IPS DF 4.7 (cell line): Measurements from ENCODE around the gene ARHGAP33.
"Not testable (repeated sequence)": the region's sequence is repeated elsewhere in the genome, so short reads cannot be mapped to it uniquely, and the experiment has no call there.

ENCODE experiments used
- DNase-seq: peaks from one replicate; pipeline ENCODE4 v3.0.0-alpha.2; 2013; ENCODE audit warnings: low spot score; ENCODE audit errors: extremely low read depth

The ARHGAP33 gene

GRCh38 chr19:35790981-35791813, 15.8 kb downstream of the ARHGAP33 start:
- no peak for DNase-seq

- no peak for DNase-seq
Observed at GRCh38 chr19:35791814-35792279, 16.5 kb downstream of the ARHGAP33 start.

GRCh38 chr19:35792312-35792711, 16.9 kb downstream of the ARHGAP33 start:
- no peak for DNase-seq

- DNase-seq = no peak
Observed at GRCh38 chr19:35792888-35793287, 17.5 kb downstream of the ARHGAP33 start.

- DNase-seq = no peak
Observed at GRCh38 chr19:35793381-35794165, 18.2 kb downstream of the ARHGAP33 start.

GRCh38 chr19:35795564-35795963, 20.2 kb downstream of the ARHGAP33 start:
- not testable (repeated sequence) for DNase-seq

GRCh38 chr19:35796645-35797542, 21.5 kb downstream of the ARHGAP33 start:
- no peak for DNase-seq

GRCh38 chr19:35797663-35798062, 22.3 kb downstream of the ARHGAP33 start:
- DNase-seq = no peak

- no peak for DNase-seq
Observed at GRCh38 chr19:35801828-35802227, 26.5 kb downstream of the ARHGAP33 start.

GRCh38 chr19:35805526-35806102, 30.2 kb downstream of the ARHGAP33 start:
- no peak for DNase-seq

GRCh38 chr19:35806597-35806996, 31.2 kb downstream of the ARHGAP33 start:
- no peak for DNase-seq

GRCh38 chr19:35807633-35808032, 32.3 kb downstream of the ARHGAP33 start:
- DNase-seq = no peak

- DNase-seq = no peak
Observed at GRCh38 chr19:35811317-35812219, 36.2 kb downstream of the ARHGAP33 start.

- no peak for DNase-seq
Observed at GRCh38 chr19:35812220-35813042, 37.1 kb downstream of the ARHGAP33 start, which contains the start of gene PRODH2. TSS of gene PRODH2 (minus strand) at chr19:35812845. CDS start at chr19:35812805, 40 bp downstream.

GRCh38 chr19:35813043-35813890, 37.9 kb downstream of the ARHGAP33 start:
- DNase-seq = no peak

GRCh38 chr19:35816262-35816661, 40.9 kb downstream of the ARHGAP33 start:
- no peak for DNase-seq

GRCh38 chr19:35816846-35817245, 41.5 kb downstream of the ARHGAP33 start:
- no peak for DNase-seq

GRCh38 chr19:35818445-35818844, 43.1 kb downstream of the ARHGAP33 start:
- no peak for DNase-seq
